OCI-LY7 (cell line): ENCODE data around the gene TPM1. TPM values are rescaled to one million over a fixed set of nuclear protein-coding genes. Genes with fewer than 3 reads are reported as not detected.

Experiments used
- BruUV-seq: library from RNA; stranded (reverse); fragments of 400-500 nt; replicated peaks from 2 replicates; lab custom pipeline; 2021; lab: Mats Ljungman, UMichigan
- CTCF ChIA-PET: fragments of 300-600 bp; sonication (Branson Sonifier 250); formaldehyde crosslinking; loops from one replicate; lab custom pipeline; 2022; ENCODE audit warnings: antibody characterized with exemption; ENCODE audit not compliant: unreplicated experiment; lab: Charles Lee
- POLR2A ChIA-PET: fragments of 300-600 bp; sonication (Branson Sonifier 250); formaldehyde crosslinking; loops from one replicate; lab custom pipeline; 2022; ENCODE audit warnings: antibody characterized with exemption; lab: Charles Lee
- DNase-seq: peaks from one replicate; pipeline ENCODE4 v3.0.0-alpha.2; 2015; ENCODE audit warnings: low spot score
- H2AFZ ChIP-seq: fragments of 200-600 bp; sonication (generic), shearing (Covaris generic); 2 replicates; pipeline ENCODE4 v1.6.1; 2014; ENCODE audit warnings: mild to moderate bottlenecking, antibody characterized with exemption, low read length, moderate library complexity
- H3K27ac ChIP-seq: fragments of 200-600 bp; sonication (generic); 2 replicates; pipeline ENCODE4 v1.5.1; 2014; ENCODE audit warnings: mixed run types, low read depth, mild to moderate bottlenecking, moderate library complexity, low read length, inconsistent platforms; ENCODE audit not compliant: poor library complexity, severe bottlenecking
- H3K36me3 ChIP-seq: fragments of 200-600 bp; sonication (generic); 2 replicates; pipeline ENCODE4 v1.6.1; 2014; ENCODE audit warnings: mild to moderate bottlenecking, antibody characterized with exemption, low read length, moderate library complexity, mixed read lengths; ENCODE audit not compliant: insufficient read depth
- H3K4me1 ChIP-seq: fragments of 200-600 bp; sonication (generic); 2 replicates; pipeline ENCODE4 v1.5.1; 2014; ENCODE audit warnings: mild to moderate bottlenecking, low read length; ENCODE audit not compliant: insufficient read depth, poor library complexity, severe bottlenecking
- H3K4me2 ChIP-seq: fragments of 200-600 bp; sonication (generic); 2 replicates; pipeline ENCODE4 v1.6.1; 2014; ENCODE audit warnings: mild to moderate bottlenecking, low read length
- H3K4me3 ChIP-seq: fragments of 200-600 bp; sonication (generic); 2 replicates; pipeline ENCODE4 v1.5.1; 2014; ENCODE audit warnings: mild to moderate bottlenecking, low read depth, low read length; ENCODE audit not compliant: poor library complexity, severe bottlenecking
- H3K79me2 ChIP-seq: fragments of 200-600 bp; sonication (generic); 2 replicates; pipeline ENCODE4 v1.6.1; 2016; ENCODE audit warnings: low read depth, mild to moderate bottlenecking, low read length, moderate library complexity, mixed read lengths; ENCODE audit not compliant: insufficient read depth
- H3K9me2 ChIP-seq: fragments of 200-600 bp; sonication (generic); 2 replicates; pipeline ENCODE4 v1.6.1; 2016; ENCODE audit warnings: mild to moderate bottlenecking, low read length, mixed read lengths; ENCODE audit not compliant: insufficient read depth
- H3K9me3 ChIP-seq: fragments of 200-600 bp; sonication (generic); 2 replicates; pipeline ENCODE4 v1.6.1; 2014; ENCODE audit warnings: mild to moderate bottlenecking, mixed run types, low read length, mixed read lengths
- H4K20me1 ChIP-seq: fragments of 200-600 bp; sonication (generic); 2 replicates; pipeline ENCODE4 v1.6.1; 2014; ENCODE audit warnings: mild to moderate bottlenecking, antibody characterized with exemption, low read length, moderate library complexity, mixed read lengths; ENCODE audit not compliant: insufficient read depth
- CTCF ChIP-seq: fragments of 200-600 bp; sonication (generic); conservative IDR thresholded peaks from 2 replicates; pipeline ENCODE4 v1.5.1; 2014; ENCODE audit warnings: mild to moderate bottlenecking, antibody characterized with exemption, low read length, moderate library complexity, mixed read lengths
- EZH2phosphoT487 ChIP-seq: fragments of 200-600 bp; sonication (generic); IDR thresholded peaks from 2 replicates; pipeline ENCODE4 v1.6.1; 2018; ENCODE audit warnings: low read depth, borderline replicate concordance, mild to moderate bottlenecking, mixed run types, antibody characterized with exemption, low read length, moderate library complexity, mixed read lengths
- intact Hi-C: fragments of 100-400 bp; cut with micrococcal nuclease; formaldehyde crosslinking; loops from one replicate; pipeline ENCODE4 v1.10.0; 2022; ENCODE audit not compliant: unreplicated experiment
- total RNA-seq, 2 experiments: library from RNA; depleted of rRNA in 1 of 2; stranded (reverse); fragments of >200 nt in 1 of 2; shearing (Covaris generic) in 1 of 2; gene quantifications; 2 replicates each; pipeline ENCODE4 v1.2.3, GENCODE V29; 2014 to 2022

Gene TPM1
- total RNA-seq, 2 experiments from 2014 or later = 19.3 to 19.9 TPM

- H3K4me1 ChIP-seq = no peaks in the 10 kb centered on the region
- no peak for DNase-seq
- H3K36me3 ChIP-seq = no peaks in the 10 kb centered on the region
- H3K27ac ChIP-seq = no peak overlapping the region
- CTCF ChIA-PET = no interaction called here
- no peak overlapping the region for H3K4me2 ChIP-seq
- no peak overlapping the region for H2AFZ ChIP-seq
- no peak overlapping the region for H3K4me3 ChIP-seq
- intact Hi-C loops = no loop called here
- POLR2A ChIA-PET = interaction anchor here (0.6 kb wide), 1 partner anchor 615 kb away, joined by 3 read pairs; no protein-coding TSS in a partner anchor
- TF ChIP-seq EZH2phosphoT487 (no peak), CTCF (no peak)
- no peaks in the 10 kb centered on the region for H3K9me3 ChIP-seq
- no TSS peak for BruUV-seq
- H3K79me2 ChIP-seq = no peaks in the 10 kb centered on the region
- no peaks in the 10 kb centered on the region for H4K20me1 ChIP-seq
- no peaks in the 10 kb centered on the region for H3K9me2 ChIP-seq
Measured at GRCh38 chr15:63085289-63085688, 42.7 kb downstream of the TPM1 start.

- Histone ChIP-seq H3K4me3 (no peak overlapping the region), H3K4me1 (no peaks in the 10 kb centered on the region), H3K9me2 (no peaks in the 10 kb centered on the region), H2AFZ (no peak overlapping the region), H3K36me3 (no peaks in the 10 kb centered on the region), H3K4me2 (no peak overlapping the region), H3K79me2 (no peaks in the 10 kb centered on the region), H3K27ac (no peak overlapping the region), H4K20me1 (no peaks in the 10 kb centered on the region), H3K9me3 (no peaks in the 10 kb centered on the region)
- BruUV-seq = no TSS peak
- no peak for DNase-seq
- intact Hi-C loops = no loop called here
- TF ChIP-seq CTCF (no peak), EZH2phosphoT487 (no peak)
- POLR2A ChIA-PET = no interaction called here
- CTCF ChIA-PET = no interaction called here
Measured at GRCh38 chr15:63086271-63086670, 43.7 kb downstream of the TPM1 start.

- no peak for DNase-seq
Measured at GRCh38 chr15:63086947-63087346, 44.4 kb downstream of the TPM1 start.

More at GRCh38 chr15:63086947-63087346, 44.4 kb downstream of the TPM1 start:
- Histone ChIP-seq H3K27ac (no peak overlapping the region), H2AFZ (no peak overlapping the region), H3K4me3 (no peak overlapping the region), H3K36me3 (no peaks in the 10 kb centered on the region), H3K4me1 (no peaks in the 10 kb centered on the region), H4K20me1 (no peaks in the 10 kb centered on the region), H3K9me2 (no peaks in the 10 kb centered on the region), H3K79me2 (no peaks in the 10 kb centered on the region), H3K4me2 (no peak overlapping the region), H3K9me3 (no peaks in the 10 kb centered on the region)
- no TSS peak for BruUV-seq
- TF ChIP-seq CTCF (no peak), EZH2phosphoT487 (no peak)
- ChIA-PET CTCF (no interaction called here), POLR2A (no interaction called here)
- intact Hi-C loops = no loop called here
